K562 treated with DMSO at 1 percent for 48 hours (cell line): ENCODE results near the gene COPE. TPM values are rescaled to one million over a fixed set of nuclear protein-coding genes. Genes with fewer than 3 reads are reported as not detected.

Experiments
- total RNA-seq: library from RNA; unstranded; fragments of 300-600 nt; gene quantifications from 2 replicates; pipeline ENCODE4 v1.2.3, GENCODE V29; 2022; ENCODE audit warnings: low replicate concordance; ENCODE audit errors: extremely low read depth

COPE gene
- total RNA-seq = 699 TPM in 1 of 2 replicates, not detected in the other

DNA sequence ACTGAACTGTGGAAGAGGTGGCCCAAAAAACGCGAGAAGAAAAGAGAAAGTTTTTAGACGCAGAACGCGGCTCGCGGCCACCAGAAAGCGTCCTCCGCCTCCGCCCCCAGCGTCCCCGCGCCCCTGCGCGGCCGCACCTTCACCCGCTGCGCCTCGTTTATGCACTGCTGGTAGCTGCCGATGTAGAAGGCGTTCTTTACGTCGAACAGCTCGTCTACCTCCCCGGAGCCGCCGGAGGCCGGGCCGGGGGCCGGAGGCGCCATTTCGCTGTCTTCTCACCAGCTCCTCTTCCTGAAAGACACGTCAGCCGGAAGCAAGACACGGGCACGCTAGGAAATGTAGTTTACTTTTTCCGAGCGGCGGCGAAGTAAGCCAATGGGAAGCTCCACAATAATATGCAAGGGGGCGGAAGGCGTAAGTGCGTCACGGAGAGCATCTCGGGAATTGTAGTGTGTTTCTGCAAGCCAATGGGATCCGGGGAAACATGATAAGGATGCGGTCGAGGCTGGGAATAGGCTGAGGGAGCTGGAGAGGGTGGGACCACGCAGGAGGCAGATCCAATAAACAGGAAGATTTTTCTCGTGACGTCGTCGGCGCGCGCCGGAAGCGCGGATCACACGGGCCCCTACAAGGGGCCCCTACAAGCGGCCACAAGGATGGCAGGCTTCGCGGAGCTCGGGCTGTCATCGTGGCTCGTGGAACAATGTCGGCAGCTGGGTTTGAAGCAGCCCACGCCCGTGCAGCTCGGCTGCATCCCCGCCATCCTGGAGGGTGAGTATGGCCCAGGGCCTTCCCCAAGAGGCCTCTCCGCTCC, at the start of gene COPE, which contains the start of gene DDX49:
Gene COPE, minus strand, starts transcription at position 302 of the 814 bp plus-strand sequence. Its CDS starts 39 bp downstream, at position 263.
Gene DDX49, plus strand, starts transcription at position 630 of the 814 bp plus-strand sequence. Its CDS starts 27 bp downstream, at position 657.

DNA sequence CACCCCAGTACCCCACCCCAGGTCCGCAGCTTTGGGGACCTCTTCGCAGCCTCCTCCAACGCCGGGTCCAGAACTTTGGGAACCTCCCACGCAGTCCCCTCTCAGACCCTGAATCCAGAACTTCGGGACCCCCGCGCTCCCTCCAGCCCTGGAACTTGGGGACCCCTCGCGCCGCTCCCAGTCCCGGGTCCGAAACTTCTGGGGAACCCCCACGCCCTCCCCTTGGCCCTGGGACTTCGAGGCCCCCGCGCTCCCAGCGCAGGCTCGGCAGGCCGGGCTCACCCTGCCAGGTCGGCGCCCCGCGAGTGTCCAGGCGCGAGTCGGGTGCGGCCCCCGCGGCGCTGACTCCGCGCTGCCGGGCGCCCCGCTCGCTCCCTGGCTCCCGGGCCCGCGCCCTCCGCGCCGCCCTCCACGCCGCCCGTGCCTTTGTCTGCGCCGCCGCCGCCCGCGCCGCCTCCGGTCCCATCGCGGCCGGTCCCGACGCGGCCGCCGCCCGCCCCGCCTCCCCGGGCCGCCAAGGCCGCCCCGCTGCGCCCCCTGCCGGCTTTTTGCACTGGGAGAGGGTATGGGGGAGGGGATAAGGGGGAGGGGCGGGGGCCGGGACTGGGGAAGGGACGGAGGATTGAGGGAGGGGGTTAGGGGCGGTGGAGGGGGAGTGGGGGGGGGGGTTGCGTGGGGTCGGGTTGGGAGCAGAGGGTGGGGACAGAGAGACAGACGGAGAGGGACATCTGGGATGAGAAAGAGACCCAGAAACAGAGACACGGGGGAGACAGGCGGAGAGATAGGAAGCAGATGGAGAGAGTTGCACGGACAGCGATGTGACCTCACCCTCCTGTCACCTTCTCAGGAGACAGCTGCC, 21.8 kb upstream of the COPE start, which contains the start of gene HOMER3:
Gene HOMER3, minus strand, starts transcription at position 449 of the 859 bp plus-strand sequence. CDS start 2,235 bp downstream, outside the sequence.

GRCh38 chr19:18895824-18896341, 23.3 kb downstream of the COPE start, which contains the start of gene CERS1:
Gene CERS1 (minus strand): TSS chr19:18896158. CDS start chr19:18896072, 86 bp downstream.

Other genes starting within 250 kb of the COPE start
- gene CRTC1, start 235.7 kb downstream of the COPE start, total RNA-seq = not detected in 2 replicates
- not detected in 2 replicates for gene COMP, start 128.1 kb downstream of the COPE start, total RNA-seq
- gene UPF1, start 87.4 kb downstream of the COPE start, total RNA-seq = 461 TPM in 1 of 2 replicates, not detected in the other
- not detected in 2 replicates for gene CERS1, start 23.2 kb downstream of the COPE start, total RNA-seq
- not detected in 2 replicates for gene DDX49, start 328 bp upstream of the COPE start, total RNA-seq
- not detected in 2 replicates for gene HOMER3, start 21.8 kb upstream of the COPE start, total RNA-seq
- gene SUGP2, start 114.1 kb upstream of the COPE start, total RNA-seq = not detected in 2 replicates
- gene ARMC6, start 114.2 kb upstream of the COPE start, total RNA-seq = not detected in 2 replicates
- gene SLC25A42, start 144.6 kb upstream of the COPE start, total RNA-seq = not detected in 2 replicates
- gene TMEM161A, start 219.1 kb upstream of the COPE start, total RNA-seq = not detected in 2 replicates